Keratinocyte (primary cell): ENCODE results near the gene EIF3L.

Experiments used
- CTCF ChIP-seq, 3 experiments: IDR thresholded peaks in 1 of 3; conservative IDR thresholded peaks in 1 of 3; optimal IDR thresholded peaks in 1 of 3; 2 replicates in 2 of 3; 3 replicates in 1 of 3; pipeline versions ENCODE3 to v1.5.1; 2011; ENCODE audit warnings: low read length in 3 of 3, mild to moderate bottlenecking in 3 of 3, moderate library complexity in 2 of 3, control low read depth in 1 of 3, inconsistent platforms in 1 of 3; ENCODE audit not compliant: insufficient read depth in 2 of 3; ENCODE audit errors: extremely low read depth in 1 of 3
- EZH2 ChIP-seq: IDR thresholded peaks from one replicate; pipeline ENCODE4 v1.6.1; 2012; ENCODE audit warnings: inconsistent platforms, mild to moderate bottlenecking, low read length, moderate library complexity

DNA sequence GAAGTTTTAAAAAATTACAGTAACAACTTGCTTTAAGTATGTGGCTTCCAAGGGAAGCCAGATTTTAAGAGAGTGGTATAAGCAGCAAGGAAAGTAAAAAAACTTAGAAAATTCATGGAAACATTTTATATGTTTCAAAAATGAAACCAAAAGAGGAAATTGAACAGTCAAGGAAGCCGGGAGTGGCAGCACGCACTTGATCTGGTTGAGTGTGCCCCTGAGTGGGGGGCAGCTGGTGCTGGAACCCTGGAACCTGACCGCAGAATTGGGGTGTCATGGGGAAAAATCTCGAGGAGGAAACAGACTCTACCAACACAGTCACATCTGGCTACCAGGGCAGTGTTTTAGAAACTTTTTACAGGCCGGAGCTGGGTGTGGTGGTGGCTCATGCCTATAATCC lies 70.9 kb downstream of the EIF3L start:
- no peak for TF ChIP-seq CTCF (optimal IDR thresholded peaks at IDR 0.05 in 1 of 3, IDR thresholded peaks at IDR 0.05 in 1 of 3, conservative IDR thresholded peaks at IDR 0.05 in 1 of 3; ENCODE audit: extremely low read depth in 1 of 3, insufficient read depth in 2 of 3, low read length in 3 of 3)
- no peak for TF ChIP-seq EZH2
